Right ventricle myocardium inferior (tissue), 1 donor: ENCODE results near the gene POLR2A. TPM values are rescaled to one million over a fixed set of nuclear protein-coding genes. Genes with fewer than 3 reads are reported as not detected.

Experiments
- ATAC-seq: fragments of 200-7000 bp; cut with Tn5 transposase; one replicate; pipeline ENCODE4 v1.9.1; 2020; ENCODE audit warnings: mild to moderate bottlenecking, moderate library complexity
- DNase-seq: peaks from one replicate; pipeline ENCODE4 v3.0.0; 2021; ENCODE audit errors: missing footprints
- intact Hi-C: fragments of 100-400 bp; cut with DNase I; formaldehyde crosslinking; loops from one replicate; pipeline ENCODE4 v1.11.0; 2022
- total RNA-seq: library from RNA; stranded (reverse); fragmentation: NEBNext Ultra II Directional; extraction: Animal tissue kit (Norgen Biotek cat#: 25700); gene quantifications from one replicate; pipeline ENCODE4 v1.2.1, GENCODE V29; 2021
- donor health status: DM: no; HTN: yes; CAD: no; lungs with severe emphysema.

The POLR2A gene
- total RNA-seq, 1 donor from 2014 or later: 36.4 TPM

DNA sequence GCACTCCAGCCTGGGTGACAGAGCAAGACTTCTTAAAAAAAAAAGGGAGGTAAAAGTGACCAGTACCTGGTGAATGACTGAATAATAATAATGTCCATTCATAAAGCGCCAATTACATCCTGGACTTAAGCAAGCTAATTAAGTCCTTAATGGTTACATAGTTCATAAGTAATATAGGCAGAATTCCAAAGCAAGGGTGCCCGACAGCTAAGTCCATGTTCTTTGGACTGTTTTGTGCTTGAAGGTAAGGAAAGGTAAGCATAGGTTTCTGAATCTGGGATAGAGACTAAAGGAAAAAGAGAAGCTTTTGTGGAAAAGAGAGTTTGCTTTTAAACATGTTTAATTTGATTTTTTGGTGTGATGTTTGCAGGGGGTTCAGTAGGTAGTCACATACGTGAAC, 9.8 kb downstream of the POLR2A start:
- DNase-seq (no peak), ATAC-seq (no peak)
- intact Hi-C loops: no loop called here

- no peak for DNase-seq
- ATAC-seq: no peak
- intact Hi-C loops: no loop called here
Measured at GRCh38 chr17:7495906-7496434, 11.8 kb downstream of the POLR2A start.

GRCh38 chr17:7496470-7497183, 12.5 kb downstream of the POLR2A start:
- intact Hi-C loops: no loop called here
- no peak for ATAC-seq
- no peak for DNase-seq

- intact Hi-C loops: no loop called here
- no peak for DNase-seq
- peak; percentile 20 for ATAC-seq
Measured at GRCh38 chr17:7497228-7497627, 13.1 kb downstream of the POLR2A start.

GRCh38 chr17:7497636-7498035, 13.5 kb downstream of the POLR2A start:
- DNase-seq: no peak
- intact Hi-C loops: no loop called here

DNA sequence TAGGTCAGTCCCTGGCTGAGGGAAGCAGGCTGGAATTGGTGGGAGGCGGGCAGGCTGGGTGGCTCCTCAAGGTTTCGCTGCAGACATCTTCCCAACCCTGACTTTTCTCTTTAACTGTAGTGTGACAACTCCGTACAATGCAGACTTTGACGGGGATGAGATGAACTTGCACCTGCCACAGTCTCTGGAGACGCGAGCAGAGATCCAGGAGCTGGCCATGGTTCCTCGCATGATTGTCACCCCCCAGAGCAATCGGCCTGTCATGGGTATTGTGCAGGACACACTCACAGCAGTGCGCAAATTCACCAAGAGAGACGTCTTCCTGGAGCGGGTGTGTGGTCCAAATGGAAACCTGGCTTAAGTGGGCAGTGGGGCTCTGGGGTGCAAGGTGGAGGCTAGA, 15.0 kb downstream of the POLR2A start:
- DNase-seq (no peak), ATAC-seq (no peak)
- intact Hi-C loops: no loop called here

More at GRCh38 chr17:7497636-7498035, 13.5 kb downstream of the POLR2A start:
- ATAC-seq: no peak

- intact Hi-C loops: no loop called here
- ATAC-seq (no peak), DNase-seq (no peak)
Measured at GRCh38 chr17:7501729-7502128, 17.6 kb downstream of the POLR2A start.

- ATAC-seq: peak; percentile 18
- no peak for DNase-seq
- intact Hi-C loops: no loop called here
Measured at GRCh38 chr17:7502171-7502847, 18.1 kb downstream of the POLR2A start.

DNA sequence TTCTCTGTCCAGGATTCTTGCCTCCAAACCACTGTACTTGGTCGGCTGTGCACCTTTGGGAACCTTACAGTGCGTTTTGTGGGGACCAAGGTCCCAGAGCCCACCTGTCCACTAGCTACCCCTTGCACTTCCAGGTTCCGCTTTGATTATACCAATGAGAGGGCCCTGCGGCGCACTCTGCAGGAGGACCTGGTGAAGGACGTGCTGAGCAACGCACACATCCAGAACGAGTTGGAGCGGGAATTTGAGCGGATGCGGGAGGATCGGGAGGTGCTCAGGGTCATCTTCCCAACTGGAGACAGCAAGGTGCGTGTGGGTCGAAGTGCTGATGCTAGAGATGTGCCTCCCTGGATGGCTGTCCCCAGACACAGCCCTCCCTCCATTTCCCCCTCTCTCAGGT, 18.8 kb downstream of the POLR2A start:
- ATAC-seq: no peak

GRCh38 chr17:7503521-7503920, 19.4 kb downstream of the POLR2A start:
- DNase-seq: no peak
- intact Hi-C loops: no loop called here
- no peak for ATAC-seq

More for the DNA sequence above, 18.8 kb downstream of the POLR2A start:
- no peak for DNase-seq
- intact Hi-C loops: no loop called here

- DNase-seq: no peak
- intact Hi-C loops: no loop called here
- ATAC-seq: no peak
Measured at GRCh38 chr17:7508145-7508544, 24.0 kb downstream of the POLR2A start.

GRCh38 chr17:7508846-7509245, 24.7 kb downstream of the POLR2A start:
- ATAC-seq: no peak
- DNase-seq: no peak
- intact Hi-C loops: no loop called here

GRCh38 chr17:7509937-7510336, 25.8 kb downstream of the POLR2A start:
- DNase-seq: no peak
- no peak for ATAC-seq
- intact Hi-C loops: no loop called here

DNA sequence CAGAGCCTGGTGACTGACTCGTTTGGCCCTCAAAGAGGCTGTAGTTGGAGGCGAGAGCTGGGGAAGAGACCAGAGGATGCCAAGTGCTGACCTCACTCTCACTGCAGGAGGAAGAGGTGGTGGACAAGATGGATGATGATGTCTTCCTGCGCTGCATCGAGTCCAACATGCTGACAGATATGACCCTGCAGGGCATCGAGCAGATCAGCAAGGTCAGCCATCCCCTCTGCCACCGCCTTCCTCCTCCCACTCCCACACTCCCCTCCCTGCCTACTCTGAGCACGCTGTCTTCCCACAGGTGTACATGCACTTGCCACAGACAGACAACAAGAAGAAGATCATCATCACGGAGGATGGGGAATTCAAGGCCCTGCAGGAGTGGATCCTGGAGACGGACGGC, 26.9 kb downstream of the POLR2A start:
- ATAC-seq (no peak), DNase-seq (no peak)
- intact Hi-C loops: no loop called here

- intact Hi-C loops: no loop called here
- DNase-seq (no peak), ATAC-seq (no peak)
Measured at GRCh38 chr17:7512105-7512504, 27.9 kb downstream of the POLR2A start.

DNA sequence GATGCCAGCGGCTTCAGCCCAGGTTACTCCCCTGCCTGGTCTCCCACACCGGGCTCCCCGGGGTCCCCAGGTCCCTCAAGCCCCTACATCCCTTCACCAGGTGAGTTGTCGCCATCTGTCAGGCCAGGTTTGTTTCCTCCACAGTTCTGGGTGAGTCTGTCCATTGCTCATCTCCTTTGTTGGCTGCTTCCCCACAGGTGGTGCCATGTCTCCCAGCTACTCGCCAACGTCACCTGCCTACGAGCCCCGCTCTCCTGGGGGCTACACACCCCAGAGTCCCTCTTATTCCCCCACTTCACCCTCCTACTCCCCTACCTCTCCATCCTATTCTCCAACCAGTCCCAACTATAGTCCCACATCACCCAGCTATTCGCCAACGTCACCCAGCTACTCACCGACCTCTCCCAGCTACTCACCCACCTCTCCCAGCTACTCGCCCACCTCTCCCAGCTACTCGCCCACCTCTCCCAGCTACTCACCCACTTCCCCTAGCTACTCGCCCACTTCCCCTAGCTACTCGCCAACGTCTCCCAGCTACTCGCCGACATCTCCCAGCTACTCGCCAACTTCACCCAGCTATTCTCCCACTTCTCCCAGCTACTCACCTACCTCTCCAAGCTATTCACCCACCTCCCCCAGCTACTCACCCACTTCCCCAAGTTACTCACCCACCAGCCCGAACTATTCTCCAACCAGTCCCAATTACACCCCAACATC, 28.8 kb downstream of the POLR2A start:
- no peak for DNase-seq
- intact Hi-C loops: no loop called here
- no peak for ATAC-seq

DNA sequence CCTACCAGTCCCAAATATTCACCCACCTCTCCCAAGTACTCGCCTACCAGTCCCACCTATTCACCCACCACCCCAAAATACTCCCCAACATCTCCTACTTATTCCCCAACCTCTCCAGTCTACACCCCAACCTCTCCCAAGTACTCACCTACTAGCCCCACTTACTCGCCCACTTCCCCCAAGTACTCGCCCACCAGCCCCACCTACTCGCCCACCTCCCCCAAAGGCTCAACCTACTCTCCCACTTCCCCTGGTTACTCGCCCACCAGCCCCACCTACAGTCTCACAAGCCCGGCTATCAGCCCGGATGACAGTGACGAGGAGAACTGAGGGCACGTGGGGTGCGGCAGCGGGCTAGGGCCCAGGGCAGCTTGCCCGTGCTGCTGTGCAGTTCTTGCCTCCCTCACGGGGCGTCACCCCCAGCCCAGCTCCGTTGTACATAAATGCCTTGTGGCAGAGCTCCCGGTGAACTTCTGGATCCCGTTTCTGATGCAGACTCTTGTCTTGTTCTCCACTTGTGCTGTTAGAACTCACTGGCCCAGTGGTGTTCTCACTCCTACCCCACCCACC, 29.8 kb downstream of the POLR2A start:
- ATAC-seq (no peak), DNase-seq (no peak)
- intact Hi-C loops: loop anchor here (1.0 kb wide), 1 partner anchor 47 kb away; the partner anchor contains the start of gene SENP3

- ATAC-seq (no peak), DNase-seq (no peak)
- intact Hi-C loops: no loop called here
Measured at GRCh38 chr17:7515911-7516610, 31.9 kb downstream of the POLR2A start.

DNA sequence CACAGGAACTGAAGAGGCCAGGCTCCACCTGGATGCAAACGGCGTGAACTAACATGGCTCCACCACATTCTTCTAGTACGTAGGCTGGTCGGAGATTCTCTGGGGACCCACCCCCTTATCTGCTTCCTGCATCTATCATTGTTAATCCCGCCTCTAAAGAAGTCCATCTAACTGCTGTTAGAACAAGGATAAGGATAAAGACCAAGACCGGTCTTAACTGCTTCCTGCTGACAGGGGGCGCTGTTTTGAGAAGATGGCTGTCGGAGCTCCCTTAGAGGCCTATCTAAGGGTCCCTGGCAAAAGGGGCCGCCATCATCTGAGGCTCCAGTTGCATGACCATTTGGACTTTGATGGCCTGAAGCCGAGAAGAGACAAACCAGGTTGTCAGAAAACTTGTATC, 38.9 kb downstream of the POLR2A start:
- intact Hi-C loops: no loop called here
- peak; percentile 67 for ATAC-seq
- DNase-seq: no peak
